Endothelial cell (in vitro differentiated cells): ENCODE results near the gene ARHGEF26. TPM values are rescaled to one million over a fixed set of nuclear protein-coding genes. Genes with fewer than 3 reads are reported as not detected.

Experiments used
- DNase-seq: peaks from one replicate; pipeline ENCODE4 v3.0.0; 2021; ENCODE audit warnings: low spot score
- H3K27ac Mint-ChIP-seq: one replicate; pipeline ENCODE4 v1.8.0; 2021; ENCODE audit warnings: mixed read lengths, inconsistent platforms; ENCODE audit not compliant: unreplicated experiment
- H3K27me3 Mint-ChIP-seq: one replicate; pipeline ENCODE4 v1.8.0; 2021; ENCODE audit warnings: mild to moderate bottlenecking, moderate library complexity, mixed read lengths, inconsistent platforms; ENCODE audit not compliant: unreplicated experiment
- H3K36me3 Mint-ChIP-seq: one replicate; pipeline ENCODE4 v1.8.0; 2021; ENCODE audit warnings: mild to moderate bottlenecking, low read depth, mixed read lengths, inconsistent platforms; ENCODE audit not compliant: unreplicated experiment
- H3K4me1 Mint-ChIP-seq: one replicate; pipeline ENCODE4 v1.8.0; 2021; ENCODE audit warnings: mild to moderate bottlenecking, mixed read lengths, inconsistent platforms; ENCODE audit not compliant: unreplicated experiment
- H3K4me3 Mint-ChIP-seq: one replicate; pipeline ENCODE4 v1.8.0; 2021; ENCODE audit warnings: mild to moderate bottlenecking, mixed read lengths, inconsistent platforms; ENCODE audit not compliant: unreplicated experiment
- H3K9me3 Mint-ChIP-seq: one replicate; pipeline ENCODE4 v1.8.0; 2021; ENCODE audit warnings: mixed read lengths, inconsistent platforms; ENCODE audit not compliant: unreplicated experiment
- CTCF ChIP-seq: fragments of 200-600 bp; sonication (generic); IDR thresholded peaks from one replicate; pipeline ENCODE4 v1.5.0; 2021; ENCODE audit warnings: antibody characterized with exemption; ENCODE audit not compliant: unreplicated experiment
- total RNA-seq: library from RNA; stranded (reverse); fragmentation: NEBNext Ultra II Directional; extraction: Animal tissue kit (Norgen Biotek cat#: 25700); gene quantifications from one replicate; pipeline ENCODE4 v1.2.1, GENCODE V29; 2021; ENCODE audit not compliant: unreplicated experiment

ARHGEF26 gene
- total RNA-seq, 1 donor from 2014 or later: 22.9 TPM

- Mint-ChIP-seq H3K4me3 (no peak overlapping the region), H3K27ac (no peak overlapping the region), H3K4me1 (peaks cover 6% of the 10 kb centered on the region), H3K9me3 (no peaks in the 10 kb centered on the region), H3K27me3 (peaks cover 6% of the 10 kb centered on the region), H3K36me3 (peaks cover 6% of the 10 kb centered on the region)
- no peak for TF ChIP-seq CTCF
- no peak for DNase-seq
These were observed 67.2 kb downstream of the ARHGEF26 start for GRCh38 chr3:154188437-154188836.

- no peak overlapping the region for H3K4me3 Mint-ChIP-seq
- peaks cover 6% of the 10 kb centered on the region for H3K36me3 Mint-ChIP-seq
- H3K4me1 Mint-ChIP-seq: peaks cover 6% of the 10 kb centered on the region
- no peak for TF ChIP-seq CTCF
- no peak for DNase-seq
- peaks cover 6% of the 10 kb centered on the region for H3K27me3 Mint-ChIP-seq
- no peaks in the 10 kb centered on the region for H3K9me3 Mint-ChIP-seq
- H3K27ac Mint-ChIP-seq: no peak overlapping the region
These were observed 67.7 kb downstream of the ARHGEF26 start for GRCh38 chr3:154188846-154189245.

GRCh38 chr3:154191520-154191919 is 70.3 kb downstream of the ARHGEF26 start:
- no peak overlapping the region for H3K27ac Mint-ChIP-seq
- no peaks in the 10 kb centered on the region for H3K9me3 Mint-ChIP-seq
- peaks cover 9% of the 10 kb centered on the region for H3K4me1 Mint-ChIP-seq
- TF ChIP-seq CTCF: no peak
- no peak for DNase-seq
- H3K36me3 Mint-ChIP-seq: peaks cover 13% of the 10 kb centered on the region
- no peak overlapping the region for H3K4me3 Mint-ChIP-seq
- peaks cover 2% of the 10 kb centered on the region for H3K27me3 Mint-ChIP-seq

GRCh38 chr3:154192225-154192624 is 71.0 kb downstream of the ARHGEF26 start:
- H3K27ac Mint-ChIP-seq: no peak overlapping the region
- no peak for TF ChIP-seq CTCF
- H3K36me3 Mint-ChIP-seq: peaks cover 17% of the 10 kb centered on the region
- H3K4me3 Mint-ChIP-seq: no peak overlapping the region
- DNase-seq: no peak
- H3K27me3 Mint-ChIP-seq: peaks cover 2% of the 10 kb centered on the region
- no peaks in the 10 kb centered on the region for H3K9me3 Mint-ChIP-seq
- peaks cover 9% of the 10 kb centered on the region for H3K4me1 Mint-ChIP-seq

GRCh38 chr3:154193000-154193615 is 71.9 kb downstream of the ARHGEF26 start:
- H3K9me3 Mint-ChIP-seq: no peaks in the 10 kb centered on the region
- H3K27ac Mint-ChIP-seq: no peak overlapping the region
- peaks cover 24% of the 10 kb centered on the region for H3K36me3 Mint-ChIP-seq
- TF ChIP-seq CTCF: no peak
- H3K4me3 Mint-ChIP-seq: no peak overlapping the region
- no peak for DNase-seq
- peaks cover 2% of the 10 kb centered on the region for H3K27me3 Mint-ChIP-seq
- H3K4me1 Mint-ChIP-seq: peaks cover 9% of the 10 kb centered on the region
